HG03025 (cell line): ENCODE measurements around the gene RPH3AL.
"Not testable (repeated sequence)": the region's sequence is repeated elsewhere in the genome, so short reads cannot be mapped to it uniquely, and the experiment has no call there.

ENCODE experiments used
- ATAC-seq: cut with Tn5 transposase; IDR thresholded peaks from one replicate; pipeline ENCODE4 v1.9.1; 2021; ENCODE audit warnings: mild to moderate bottlenecking, moderate library complexity; ENCODE audit not compliant: unreplicated experiment, low FRiP score

RPH3AL gene

GRCh38 chr17:213286-214105 lies 139.1 kb downstream of the RPH3AL start:
- ATAC-seq = no peak

GRCh38 chr17:210402-210801 lies 142.2 kb downstream of the RPH3AL start:
- no peak for ATAC-seq

GRCh38 chr17:208429-208828 lies 144.2 kb downstream of the RPH3AL start:
- no peak for ATAC-seq

- no peak for ATAC-seq
Observed at GRCh38 chr17:207775-208174, 144.8 kb downstream of the RPH3AL start.

GRCh38 chr17:206941-207560 lies 145.6 kb downstream of the RPH3AL start:
- no peak for ATAC-seq

- not testable (repeated sequence) for ATAC-seq
Observed at GRCh38 chr17:206484-206883, 146.1 kb downstream of the RPH3AL start.

GRCh38 chr17:205817-206216 lies 146.8 kb downstream of the RPH3AL start:
- no peak for ATAC-seq

GRCh38 chr17:205148-205669 lies 147.4 kb downstream of the RPH3AL start:
- no peak for ATAC-seq

- ATAC-seq = no peak
Observed at GRCh38 chr17:204427-205147, 148.0 kb downstream of the RPH3AL start.

- no peak for ATAC-seq
Observed at GRCh38 chr17:202501-202951, 150.1 kb downstream of the RPH3AL start.

- not testable (repeated sequence) for ATAC-seq
Observed at GRCh38 chr17:201736-202135, 150.9 kb downstream of the RPH3AL start.

GRCh38 chr17:201257-201656 lies 151.3 kb downstream of the RPH3AL start:
- not testable (repeated sequence) for ATAC-seq

- ATAC-seq = no peak
Observed at GRCh38 chr17:200586-200985, 152.0 kb downstream of the RPH3AL start.

GRCh38 chr17:199806-200545 lies 152.6 kb downstream of the RPH3AL start:
- no peak for ATAC-seq

GRCh38 chr17:199191-199604 lies 153.4 kb downstream of the RPH3AL start:
- no peak for ATAC-seq

- ATAC-seq = not testable (repeated sequence)
Observed at GRCh38 chr17:198225-198624, 154.4 kb downstream of the RPH3AL start.

GRCh38 chr17:197352-197751 lies 155.3 kb downstream of the RPH3AL start:
- no peak for ATAC-seq

- no peak for ATAC-seq
Observed at GRCh38 chr17:194828-195602, 157.6 kb downstream of the RPH3AL start.
